ENCODE results near the gene L3HYPDH.

GRCh38 chr14:59500732-59501131 lies 16.5 kb upstream of the L3HYPDH start:
- TF ChIP-seq CTCF (IDR thresholded peaks at IDR 0.05) (no peak), POLR2AphosphoS5 (IDR thresholded peaks at IDR 0.05; ENCODE audit: low read depth, low read length) (no peak), REST (IDR thresholded peaks at IDR 0.05; ENCODE audit: insufficient read depth in 1 of 2, low read depth in 2 of 2, low read length in 1 of 2) (no peak), SIN3A (IDR thresholded peaks at IDR 0.05; ENCODE audit: borderline replicate concordance, insufficient read depth, low read depth, low read length) (no peak), TCF7L2 (IDR thresholded peaks at IDR 0.05; ENCODE audit: low read depth, low read length) (no peak)

Measured in Panc1 (cell line).